ENCODE data around the gene ZNF76. TPM values are rescaled to one million over a fixed set of nuclear protein-coding genes. Genes with fewer than 3 reads are reported as not detected.

The ZNF76 gene
- total and polyA plus RNA-seq, 2 of the 8 experiments (the other 6 are each of a cell fraction or from before 2014, with no cell fraction given), result 17.9 to 23.9 TPM

- Histone ChIP-seq H3K27ac (ENCODE audit: low read depth, low read length) (no peak overlapping the region), H3K4ac (replicated peaks; ENCODE audit: insufficient read length, low read depth, low read length) (no peak overlapping the region), H3K56ac (replicated peaks; ENCODE audit: insufficient read length, low read depth, low read length) (no peak overlapping the region), H4K8ac (ENCODE audit: extremely low read depth, insufficient read depth, low read length) (no peak overlapping the region), H2BK15ac (ENCODE audit: low read length) (no peak overlapping the region), H4K20me1 (replicated peaks in 1 of 2; ENCODE audit: control insufficient read depth in 1 of 2, insufficient read depth in 2 of 2, low read length in 2 of 2) (peaks cover 0 to 3% of the 10 kb centered on the region in 2 experiments), H3K9me3 (ENCODE audit: insufficient read depth in 2 of 2, low read depth in 1 of 2, low read length in 1 of 2) (no peaks in the 10 kb centered on the region), H3K18ac (ENCODE audit: extremely low read depth, low read length) (no peak overlapping the region), H2AFZ (ENCODE audit: low read length) (no peak overlapping the region), H3K79me1 (ENCODE audit: low read depth, low read length) (peaks cover 12% of the 10 kb centered on the region; the same call in 1 of the 2 replicates), H2BK120ac (replicated peaks; ENCODE audit: low read depth, low read length) (no peak overlapping the region), H3K4me2 (ENCODE audit: insufficient read depth in 1 of 2, low read depth in 2 of 2, low read length in 2 of 2) (peak overlapping the region; percentile 79 to 95; a peak in 1 of 4 replicates), H3K23me2 (ENCODE audit: low read depth, low read length) (peaks cover 7% of the 10 kb centered on the region), H3K23ac (ENCODE audit: insufficient read length) (no peak overlapping the region), H2AK5ac (ENCODE audit: low read depth, low read length) (no peak overlapping the region), H3K4me1 (replicated peaks in 1 of 4; ENCODE audit: control insufficient read depth in 3 of 4, insufficient read depth in 4 of 4, low read length in 3 of 4) (peaks cover 0 to 7% (median 1%) of the 10 kb centered on the region in 4 experiments; a peak in 3 of 7 replicates), H2BK5ac (ENCODE audit: low read depth, low read length) (no peak overlapping the region), H3K4me3 (ENCODE audit: extremely low read depth in 1 of 4, insufficient read depth in 2 of 4, low read depth in 3 of 4, low read length in 4 of 4) (no peak overlapping the region), H3K36me3 (ENCODE audit: control insufficient read depth in 2 of 4, insufficient read depth in 4 of 4, low read length in 3 of 4) (no peaks in the 10 kb centered on the region), H2BK12ac (ENCODE audit: low read depth, low read length) (no peak overlapping the region), H3K27me3 (replicated peaks in 1 of 4; ENCODE audit: control insufficient read depth in 3 of 4, extremely low read depth in 1 of 4, insufficient read depth in 3 of 4, low read length in 3 of 4) (no peaks in the 10 kb centered on the region), H2BK20ac (ENCODE audit: low read length) (no peak overlapping the region), H3K14ac (ENCODE audit: insufficient read length) (no peak overlapping the region), H4K5ac (ENCODE audit: insufficient read length, low read depth, low read length) (no peak overlapping the region), H3K9ac (replicated peaks in 1 of 4; ENCODE audit: extremely low read depth in 1 of 4, low read depth in 3 of 4, low read length in 3 of 4) (no peak overlapping the region), H3K79me2 (ENCODE audit: control insufficient read depth in 1 of 2, insufficient read depth in 2 of 2, low read length in 2 of 2) (peaks cover 0 to 10% of the 10 kb centered on the region in 2 experiments; a peak in 2 of 4 replicates), H4K91ac (replicated peaks; ENCODE audit: insufficient read length, low read length) (no peak overlapping the region)
- TF ChIP-seq RNF2 (IDR thresholded peaks at IDR 0.05; ENCODE audit: borderline replicate concordance, low read depth, low read length, missing control alignments, poor library complexity, severe bottlenecking) (no peak), EP300 (IDR thresholded peaks at IDR 0.05; ENCODE audit: borderline replicate concordance in 1 of 2, low read depth in 2 of 2, low read length in 2 of 2) (no peak), SP2 (IDR thresholded peaks at IDR 0.05; ENCODE audit: low read length) (no peak), HDAC2 (IDR thresholded peaks at IDR 0.05; ENCODE audit: borderline replicate concordance in 1 of 2, low read depth in 2 of 2, low read length in 2 of 2) (no peak)
- no peak for DNase-seq (ENCODE audit: low read depth in 1 of 2, low spot score in 2 of 2)
- ChIA-PET CTCF (ENCODE audit: partially characterized antibody) (interaction anchor here (0.6 to 7.0 kb wide), 21 partner anchors 10 to 984 kb away, joined by 3 to 140 read pairs (median 4); partner anchors contain the start of genes DEF6 and FANCE), POLR2A (ENCODE audit: partially characterized antibody) (interaction anchor here (0.7 to 2.9 kb wide), 7 partner anchors 10 to 127 kb away, joined by 3 to 6 read pairs (median 3); partner anchors contain the start of gene RPL10A)
- WGBS, 2 experiments (ENCODE audit: extremely low coverage in 1 of 2, insufficient coverage in 1 of 2, insufficient read length in 1 of 2, insufficient replicate concordance in 2 of 2, low coverage in 1 of 2, low lambda C conversion rate in 2 of 2, missing lambda C conversion rate in 1 of 2), result 85% methylated on average over 6 of the region's 6 CpGs; no CpG with 5 or more reads in 1 of the 2 experiments
- no peak for FAIRE-seq
Measured at GRCh38 chr6:35343835-35344550, 84.5 kb downstream of the ZNF76 start.
